H1 (cell line): ENCODE results near the gene SH3PXD2A. TPM values are rescaled to one million over a fixed set of nuclear protein-coding genes. Genes with fewer than 3 reads are reported as not detected.

Experiments used
- CTCF ChIA-PET: fragments of 300-600 bp; sonication (Branson Sonifier 250); formaldehyde crosslinking; loops from one replicate; lab custom pipeline; 2021; ENCODE audit not compliant: partially characterized antibody; lab: Charles Lee
- POLR2A ChIA-PET: fragments of 300-600 bp; sonication (Branson Sonifier 250); formaldehyde crosslinking; loops from one replicate; lab custom pipeline; 2021; ENCODE audit warnings: inconsistent platforms; ENCODE audit not compliant: partially characterized antibody; lab: Charles Lee
- DNase-seq, 2 experiments: peaks; one replicate each; pipeline versions ENCODE4 v3.0.0 to v3.0.0-alpha.2; 2010 to 2022; ENCODE audit warnings: low spot score in 2 of 2, low read depth in 1 of 2, mixed read lengths in 1 of 2
- FAIRE-seq: peaks from 2 replicates; lab custom pipeline; 2011; peaks lifted over from hg19 to GRCh38; lab: Jason Lieb, UNC
- H2AFZ ChIP-seq: 2 replicates; pipeline ENCODE4 v1.8.1; 2012; ENCODE audit warnings: low read length, inconsistent platforms
- H2AK5ac ChIP-seq: 2 replicates; pipeline ENCODE4 v1.6.1; 2013; ENCODE audit warnings: low read depth, low read length
- H2BK120ac ChIP-seq: replicated peaks from 2 replicates; pipeline ENCODE3; 2013; ENCODE audit warnings: low read depth, low read length, inconsistent platforms
- H2BK12ac ChIP-seq: 2 replicates; pipeline ENCODE4 v1.6.1; 2013; ENCODE audit warnings: low read depth, low read length
- H2BK15ac ChIP-seq: 2 replicates; pipeline ENCODE4 v1.6.1; 2013; ENCODE audit warnings: low read length
- H2BK20ac ChIP-seq: 2 replicates; pipeline ENCODE4 v1.6.1; 2013; ENCODE audit warnings: low read length
- H2BK5ac ChIP-seq: 2 replicates; pipeline ENCODE4 v1.6.1; 2013; ENCODE audit warnings: low read depth, low read length
- H3K14ac ChIP-seq: 2 replicates; pipeline ENCODE4 v1.6.1; 2013; ENCODE audit warnings: inconsistent platforms; ENCODE audit not compliant: insufficient read length
- H3K18ac ChIP-seq: 2 replicates; pipeline ENCODE4 v1.6.1; 2013; ENCODE audit warnings: low read length; ENCODE audit errors: extremely low read depth
- H3K23ac ChIP-seq: 2 replicates; pipeline ENCODE4 v1.6.1; 2013; ENCODE audit warnings: inconsistent platforms; ENCODE audit not compliant: insufficient read length
- H3K23me2 ChIP-seq: 2 replicates; pipeline ENCODE4 v1.6.1; 2013; ENCODE audit warnings: low read depth, low read length
- H3K27ac ChIP-seq: 2 replicates; pipeline ENCODE4 v1.6.1; 2011; ENCODE audit warnings: low read depth, low read length, inconsistent platforms
- H3K27me3 ChIP-seq, 4 experiments: replicated peaks in 1 of 4; 1 replicate in 1 of 4; 2 replicates in 3 of 4; pipeline versions ENCODE4 v1.6.1 to v1.8.1; 2011 to 2013; ENCODE audit warnings: low read length in 3 of 4, mild to moderate bottlenecking in 3 of 4, inconsistent platforms in 2 of 4, mixed read lengths in 2 of 4, moderate library complexity in 1 of 4; ENCODE audit not compliant: control insufficient read depth in 3 of 4, insufficient read depth in 3 of 4; ENCODE audit errors: extremely low read depth in 1 of 4
- H3K36me3 ChIP-seq, 4 experiments: 2 replicates each; pipeline versions ENCODE4 v1.6.1 to v1.8.1; 2011 to 2013; ENCODE audit warnings: mild to moderate bottlenecking in 4 of 4, low read length in 3 of 4, moderate library complexity in 2 of 4, control low read depth in 1 of 4, inconsistent platforms in 1 of 4; ENCODE audit not compliant: insufficient read depth in 4 of 4, control insufficient read depth in 2 of 4
- H3K4ac ChIP-seq: replicated peaks from 2 replicates; pipeline ENCODE3; 2013; ENCODE audit warnings: low read length, low read depth, mixed read lengths, inconsistent platforms; ENCODE audit not compliant: insufficient read length
- H3K4me1 ChIP-seq, 4 experiments: replicated peaks in 1 of 4; 1 replicate in 1 of 4; 2 replicates in 3 of 4; pipeline versions ENCODE4 v1.6.1 to v1.8.1; 2011 to 2013; ENCODE audit warnings: low read length in 3 of 4, inconsistent platforms in 2 of 4, mixed read lengths in 1 of 4; ENCODE audit not compliant: insufficient read depth in 4 of 4, control insufficient read depth in 3 of 4
- H3K4me2 ChIP-seq, 2 experiments: 2 replicates each; pipeline versions ENCODE4 v1.6.1 to v1.8.1; 2011 to 2013; ENCODE audit warnings: low read depth in 2 of 2, low read length in 2 of 2, control low read depth in 1 of 2, inconsistent platforms in 1 of 2, mild to moderate bottlenecking in 1 of 2; ENCODE audit not compliant: insufficient read depth in 1 of 2
- H3K4me3 ChIP-seq, 4 experiments: fragments of 200-600, 300-600 bp in 1 of 4; sonication (generic), shearing (Covaris generic), sonication (Bioruptor Twin) in 1 of 4; 2 replicates each; pipeline versions ENCODE4 v1.5.1 to v1.8.1; 2011 to 2016; ENCODE audit warnings: low read length in 4 of 4, low read depth in 3 of 4, control low read depth in 2 of 4, inconsistent platforms in 2 of 4, mild to moderate bottlenecking in 2 of 4, mixed read lengths in 1 of 4, moderate library complexity in 1 of 4; ENCODE audit not compliant: insufficient read depth in 2 of 4; ENCODE audit errors: extremely low read depth in 1 of 4
- H3K56ac ChIP-seq: replicated peaks from 2 replicates; pipeline ENCODE3; 2013; ENCODE audit warnings: low read depth, mild to moderate bottlenecking, mixed read lengths, low read length, inconsistent platforms; ENCODE audit not compliant: insufficient read length
- H3K79me1 ChIP-seq: 2 replicates; pipeline ENCODE4 v1.6.1; 2013; ENCODE audit warnings: low read depth, low read length, control low read depth
- H3K79me2 ChIP-seq, 2 experiments: 2 replicates each; pipeline versions ENCODE4 v1.6.1 to v1.8.1; 2012 to 2013; ENCODE audit warnings: low read length in 2 of 2, mild to moderate bottlenecking in 2 of 2, inconsistent platforms in 1 of 2; ENCODE audit not compliant: insufficient read depth in 2 of 2, control insufficient read depth in 1 of 2
- H3K9ac ChIP-seq, 4 experiments: replicated peaks in 1 of 4; 1 replicate in 1 of 4; 2 replicates in 3 of 4; pipeline versions ENCODE4 v1.6.1 to v1.8.1; 2011 to 2013; ENCODE audit warnings: low read depth in 3 of 4, low read length in 3 of 4, control low read depth in 2 of 4, mild to moderate bottlenecking in 2 of 4, moderate library complexity in 2 of 4, inconsistent platforms in 1 of 4; ENCODE audit errors: extremely low read depth in 1 of 4
- H3K9me3 ChIP-seq, 2 experiments: 2 replicates each; pipeline versions ENCODE4 v1.6.1 to v1.8.1; 2012 to 2013; ENCODE audit warnings: mild to moderate bottlenecking in 2 of 2, moderate library complexity in 2 of 2, control low read depth in 1 of 2, inconsistent platforms in 1 of 2, low read depth in 1 of 2, low read length in 1 of 2, mixed read lengths in 1 of 2; ENCODE audit not compliant: insufficient read depth in 2 of 2
- H4K20me1 ChIP-seq, 2 experiments: replicated peaks in 1 of 2; 2 replicates each; pipeline versions ENCODE3 to v1.8.1; 2011 to 2013; ENCODE audit warnings: inconsistent platforms in 2 of 2, low read length in 2 of 2, mild to moderate bottlenecking in 1 of 2; ENCODE audit not compliant: insufficient read depth in 2 of 2, control insufficient read depth in 1 of 2
- H4K5ac ChIP-seq: 2 replicates; pipeline ENCODE4 v1.6.1; 2013; ENCODE audit warnings: low read length, low read depth, mixed read lengths, inconsistent platforms; ENCODE audit not compliant: insufficient read length
- H4K8ac ChIP-seq: 2 replicates; pipeline ENCODE4 v1.8.0; 2013; ENCODE audit warnings: mild to moderate bottlenecking, moderate library complexity, low read length, inconsistent platforms; ENCODE audit not compliant: insufficient read depth; ENCODE audit errors: extremely low read depth
- H4K91ac ChIP-seq: replicated peaks from 2 replicates; pipeline ENCODE3; 2013; ENCODE audit warnings: low read length, mixed read lengths, inconsistent platforms; ENCODE audit not compliant: insufficient read length
- KDM5A ChIP-seq: fragments of 200-600 bp; IDR thresholded peaks from 2 replicates; pipeline ENCODE4 v1.7.1; 2012; ENCODE audit warnings: mild to moderate bottlenecking, low read length, inconsistent platforms, mixed read lengths
- RAD21 ChIP-seq, 2 experiments: IDR thresholded peaks in 1 of 2; conservative IDR thresholded peaks in 1 of 2; 2 replicates each; pipeline ENCODE4 v1.6.1; 2011; ENCODE audit warnings: low read depth in 2 of 2, low read length in 2 of 2, improper control_type of control experiment in 1 of 2, inconsistent platforms in 1 of 2, mild to moderate bottlenecking in 1 of 2, moderate library complexity in 1 of 2
- TAF7 ChIP-seq: optimal IDR thresholded peaks from 2 replicates; pipeline ENCODE3; 2011; ENCODE audit warnings: low read depth, mild to moderate bottlenecking, inconsistent platforms, low read length, moderate library complexity, borderline replicate concordance
- WGBS, 2 experiments: shearing (Covaris generic) in 1 of 2; methylation state at CpG; one replicate each; pipeline versions ENCODE4 v1.1.6 to v1.1.7; 2013 to 2015; ENCODE audit warnings: low lambda C conversion rate in 2 of 2, mixed read lengths in 2 of 2, inconsistent platforms in 1 of 2, low coverage in 1 of 2, missing lambda C conversion rate in 1 of 2; ENCODE audit not compliant: insufficient replicate concordance in 2 of 2, insufficient coverage in 1 of 2, insufficient read length in 1 of 2; ENCODE audit errors: extremely low coverage in 1 of 2, missing lambda C conversion rate in 1 of 2; 5-methylcytosine and 5-hydroxymethylcytosine counted together
- polyA plus RNA-seq, 7 experiments: library from polyadenylated mRNA; depleted of rRNA in 3 of 7; stranded (reverse) in 5 of 7; unstranded in 2 of 7; fragments of >200 nt in 5 of 7; fragments of 200-250 nt in 2 of 7; gene quantifications; 1 replicate in 5 of 7; 2 replicates in 1 of 7; 4 replicates in 1 of 7; pipeline versions ENCODE4 v1.2.1 to v1.2.3, GENCODE V29; 2011 to 2013; ENCODE audit warnings: missing spikeins in 2 of 7, mixed read lengths in 2 of 7
- total RNA-seq: library from RNA; stranded (reverse); fragmentation: NEBNext Ultra II Directional; extraction: Animal tissue kit (Norgen Biotek cat#: 25700); gene quantifications from 2 replicates; pipeline ENCODE4 v1.2.1, GENCODE V29; 2021
- TF ChIP-seq, protein P1 (sequence below), 3 experiments: IDR thresholded peaks; 1 replicate in 2 of 3; 2 replicates in 1 of 3; pipeline versions ENCODE4 v1.5.1 to v1.6.1; 2011; ENCODE audit warnings: low read length in 3 of 3, mild to moderate bottlenecking in 3 of 3, inconsistent platforms in 2 of 3, low read depth in 1 of 3, moderate library complexity in 1 of 3; ENCODE audit not compliant: insufficient read depth in 1 of 3; ENCODE audit errors: control extremely low read depth in 1 of 3

Gene SH3PXD2A
- total and polyA plus RNA-seq, 2 of the 8 experiments (the other 6 are each of a cell fraction or from before 2014, with no cell fraction given) = 5.4 to 16.3 TPM

DNA sequence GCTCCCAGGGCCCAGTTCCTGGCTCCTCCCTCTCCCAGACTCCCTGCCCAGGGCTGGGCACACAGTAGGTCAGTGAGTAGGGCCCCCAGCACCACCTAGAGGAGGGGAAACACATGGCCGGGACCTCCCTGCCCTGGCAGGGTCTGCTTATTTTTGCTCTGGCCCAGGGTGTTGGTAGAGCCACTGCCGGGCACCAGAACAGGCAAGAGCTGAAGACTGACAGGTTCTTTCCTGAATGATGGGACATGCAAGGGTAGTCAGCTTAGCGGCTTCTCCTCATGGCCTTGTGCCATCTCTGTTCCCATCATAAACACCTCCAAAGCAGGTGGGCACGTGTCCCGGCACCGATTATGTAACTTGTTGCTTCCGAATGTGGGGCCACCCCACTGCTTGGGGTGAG, 275.4 kb downstream of the SH3PXD2A start:
- H3K27ac ChIP-seq = no peak overlapping the region
- CTCF ChIA-PET = interaction anchor here (0.6 to 12.0 kb wide), 11 partner anchors 12 to 157 kb away, joined by 3 to 134 read pairs (median 4); no protein-coding TSS in a partner anchor
- peak in 1 of 2 experiments; percentile 63 for DNase-seq

More for the DNA sequence above, 275.4 kb downstream of the SH3PXD2A start:
- no peak for FAIRE-seq
- Histone ChIP-seq H3K18ac (no peak overlapping the region), H3K4me3 (no peak overlapping the region), H2BK5ac (no peak overlapping the region; the same call in 1 of the 2 replicates)
- TF ChIP-seq, protein P1, sequence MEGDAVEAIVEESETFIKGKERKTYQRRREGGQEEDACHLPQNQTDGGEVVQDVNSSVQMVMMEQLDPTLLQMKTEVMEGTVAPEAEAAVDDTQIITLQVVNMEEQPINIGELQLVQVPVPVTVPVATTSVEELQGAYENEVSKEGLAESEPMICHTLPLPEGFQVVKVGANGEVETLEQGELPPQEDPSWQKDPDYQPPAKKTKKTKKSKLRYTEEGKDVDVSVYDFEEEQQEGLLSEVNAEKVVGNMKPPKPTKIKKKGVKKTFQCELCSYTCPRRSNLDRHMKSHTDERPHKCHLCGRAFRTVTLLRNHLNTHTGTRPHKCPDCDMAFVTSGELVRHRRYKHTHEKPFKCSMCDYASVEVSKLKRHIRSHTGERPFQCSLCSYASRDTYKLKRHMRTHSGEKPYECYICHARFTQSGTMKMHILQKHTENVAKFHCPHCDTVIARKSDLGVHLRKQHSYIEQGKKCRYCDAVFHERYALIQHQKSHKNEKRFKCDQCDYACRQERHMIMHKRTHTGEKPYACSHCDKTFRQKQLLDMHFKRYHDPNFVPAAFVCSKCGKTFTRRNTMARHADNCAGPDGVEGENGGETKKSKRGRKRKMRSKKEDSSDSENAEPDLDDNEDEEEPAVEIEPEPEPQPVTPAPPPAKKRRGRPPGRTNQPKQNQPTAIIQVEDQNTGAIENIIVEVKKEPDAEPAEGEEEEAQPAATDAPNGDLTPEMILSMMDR (IDR thresholded peaks at IDR 0.05; ENCODE audit: control extremely low read depth in 1 of 3, insufficient read depth in 1 of 3, low read depth in 1 of 3, low read length in 3 of 3) = peak; percentile 62 to 69 (median 64)
- TF ChIP-seq KDM5A = no peak
- TF ChIP-seq RAD21 (IDR thresholded peaks at IDR 0.05 in 1 of 2, conservative IDR thresholded peaks at IDR 0.05 in 1 of 2; ENCODE audit: low read depth in 2 of 2, low read length in 2 of 2) = peak; percentile 54 to 73
- no peak for TF ChIP-seq TAF7
- TF ChIP-seq, all 59 proteins: peak for 2
- POLR2A ChIA-PET = interaction anchor here (0.8 kb wide), 1 partner anchor 10 kb away, joined by 3 read pairs; no protein-coding TSS in a partner anchor
- H2AFZ ChIP-seq = no peak overlapping the region
- no peaks in the 10 kb centered on the region for H3K79me2 ChIP-seq
- H2BK120ac ChIP-seq = no peak overlapping the region
- H3K14ac ChIP-seq = no peak overlapping the region
- no peaks in the 10 kb centered on the region; a peak in 1 of 7 replicates for H3K4me1 ChIP-seq
- no peaks in the 10 kb centered on the region for H3K36me3 ChIP-seq
- H3K4me2 ChIP-seq = no peak overlapping the region
- H3K56ac ChIP-seq = no peak overlapping the region
- no peak overlapping the region for H3K4ac ChIP-seq
- no peak overlapping the region for H4K5ac ChIP-seq
- no peaks in the 10 kb centered on the region for H3K9me3 ChIP-seq
- WGBS, 2 experiments = 92% methylated on average over 7 of the region's 7 CpGs; no CpG with 5 or more reads in 1 of the 2 experiments
- H2AK5ac ChIP-seq = no peak overlapping the region
- no peak overlapping the region for H3K9ac ChIP-seq
- H2BK15ac ChIP-seq = no peak overlapping the region
- H3K23ac ChIP-seq = no peak overlapping the region
- H4K91ac ChIP-seq = no peak overlapping the region
- peaks cover 2% of the 10 kb centered on the region; the same call in 1 of the 2 replicates for H3K23me2 ChIP-seq
- no peak overlapping the region for H2BK12ac ChIP-seq
- H2BK20ac ChIP-seq = no peak overlapping the region
- no peak overlapping the region for H4K8ac ChIP-seq
- no peaks in the 10 kb centered on the region; a peak in 1 of 7 replicates for H3K27me3 ChIP-seq
- no peaks in the 10 kb centered on the region for H4K20me1 ChIP-seq
- no peaks in the 10 kb centered on the region for H3K79me1 ChIP-seq
